Measurements from ENCODE around the gene PLCG1. TPM values are rescaled to one million over a fixed set of nuclear protein-coding genes. Genes with fewer than 3 reads are reported as not detected.

Gene PLCG1
- total and polyA plus RNA-seq, 9 of the 15 experiments (the other 6 are each of a cell fraction or from before 2014, with no cell fraction given) = 1.7 to 67.0 (median 34.8) TPM

- Histone ChIP-seq H3K27me3 (ENCODE audit: control insufficient read depth in 2 of 2, insufficient read depth in 2 of 2, low read length in 2 of 2) (no peaks in the 10 kb centered on the region), H3K79me2 (ENCODE audit: control insufficient read depth, insufficient read depth, low read length) (no peaks in the 10 kb centered on the region), H2AFZ (ENCODE audit: low read depth, low read length) (no peak overlapping the region), H3K36me3 (ENCODE audit: control insufficient read depth, insufficient read depth, low read length) (peaks cover 45% of the 10 kb centered on the region; the same call in 2 of the 3 replicates), H3K9me1 (ENCODE audit: control insufficient read depth, insufficient read depth, low read length) (no peaks in the 10 kb centered on the region), H3K27ac (ENCODE audit: extremely low read depth, low read depth, low read length) (no peak overlapping the region), H3K4me3 (no peak overlapping the region), H3K9ac (ENCODE audit: insufficient read depth in 1 of 2, low read depth in 2 of 2, low read length in 2 of 2) (no peak overlapping the region), H3K4me1 (replicated peaks in 1 of 2; ENCODE audit: control insufficient read depth in 2 of 2, insufficient read depth in 2 of 2, low read length in 2 of 2) (no peaks in the 10 kb centered on the region), H3K9me3 (replicated peaks; ENCODE audit: control insufficient read depth, insufficient read depth, low read depth, low read length) (no peaks in the 10 kb centered on the region), H3K4me2 (ENCODE audit: insufficient read depth, low read length) (no peak overlapping the region), H4K20me1 (replicated peaks; ENCODE audit: control insufficient read depth, insufficient read depth, low read length) (peaks cover 11% of the 10 kb centered on the region; the same call in 1 of the 2 replicates)
- CTCF ChIA-PET (ENCODE audit: low intra/inter-chr PET ratio) = no interaction called here
- intact Hi-C loops (cut with micrococcal nuclease) (no loop called here), in situ Hi-C loops (cut with MboI) (loop anchor here (5.0 kb wide), 1 partner anchor 165 kb away; the partner anchor contains the start of gene LPIN3)
- no peak for TF ChIP-seq CHAMP1 (IDR thresholded peaks at IDR 0.05)
- no peak for TF ChIP-seq ZNF57 (CRISPR knock-in tag; IDR thresholded peaks at IDR 0.05)
- TF ChIP-seq SIX5 (IDR thresholded peaks at IDR 0.05; ENCODE audit: borderline replicate concordance in 1 of 2, insufficient read depth in 1 of 2, low read depth in 1 of 2, low read length in 2 of 2) = no peak
- no peak for TF ChIP-seq ZFP36 (IDR thresholded peaks at IDR 0.05; ENCODE audit: low read depth, low read length, partially characterized antibody)
- TF ChIP-seq ELF4 (CRISPR knock-in tag; IDR thresholded peaks at IDR 0.05) = no peak
- no peak for TF ChIP-seq CREBBP (IDR thresholded peaks at IDR 0.05; ENCODE audit: low read depth, low read length)
- no peak for TF ChIP-seq CTBP1 (IDR thresholded peaks at IDR 0.05; ENCODE audit: borderline replicate concordance)
- no peak for TF ChIP-seq GATAD2A (IDR thresholded peaks at IDR 0.05)
- no peak for TF ChIP-seq SRF (CRISPR knock-in tag; IDR thresholded peaks at IDR 0.05)
- TF ChIP-seq E2F4 (CRISPR knock-in tag; IDR thresholded peaks at IDR 0.05; ENCODE audit: low read depth) = no peak
- no peak for TF ChIP-seq ZNF699 (CRISPR knock-in tag; IDR thresholded peaks at IDR 0.05; ENCODE audit: insufficient replicate concordance)
- no peak for TF ChIP-seq ARID2 (IDR thresholded peaks at IDR 0.05)
- WGBS (ENCODE audit: insufficient coverage, low coverage, missing lambda C conversion rate) = 100% methylated on average over 2 of the region's 2 CpGs
- ATAC-seq (no peak), FAIRE-seq (no peak), DNase-seq (ENCODE audit: extremely low read depth in 1 of 4, low spot score in 3 of 4) (no peak)
- POLR2A ChIA-PET = no interaction called here
- BruUV-seq (replicated peaks) = no TSS peak
Measured at GRCh38 chr20:41177636-41178035, 40.3 kb downstream of the PLCG1 start.
